ENCODE measurements around the gene PCDHGA1.

Gene PCDHGA1

GRCh38 chr5:141525653-141526052 is 195.3 kb downstream of the PCDHGA1 start:
- peak overlapping the region; percentile 60 for H3K27ac ChIP-seq (ENCODE audit: low read depth, low read length)
- no peaks in the 10 kb centered on the region for H3K9me3 ChIP-seq (ENCODE audit: low read length)
- no peak overlapping the region for H3K4me3 ChIP-seq (ENCODE audit: low read depth in 1 of 2, low read length in 2 of 2)
- peaks cover 8% of the 10 kb centered on the region for H3K36me3 ChIP-seq (ENCODE audit: insufficient read depth, low read length)
- peaks cover 34% of the 10 kb centered on the region for H3K4me1 ChIP-seq (ENCODE audit: insufficient read depth, low read length)
- H3K27me3 ChIP-seq (ENCODE audit: control insufficient read depth in 1 of 2, insufficient read depth in 2 of 2, low read length in 2 of 2), result no peaks in the 10 kb centered on the region
- H3K9ac ChIP-seq (ENCODE audit: low read length), result no peak overlapping the region

- no peaks in the 10 kb centered on the region for H3K9me3 ChIP-seq (ENCODE audit: low read length)
- no peak overlapping the region for H3K9ac ChIP-seq (ENCODE audit: low read length)
- H3K27ac ChIP-seq (ENCODE audit: low read depth, low read length), result no peak overlapping the region
- no peaks in the 10 kb centered on the region for H3K27me3 ChIP-seq (ENCODE audit: control insufficient read depth in 1 of 2, insufficient read depth in 2 of 2, low read length in 2 of 2)
- H3K36me3 ChIP-seq (ENCODE audit: insufficient read depth, low read length), result peaks cover 8% of the 10 kb centered on the region
- no peak overlapping the region for H3K4me3 ChIP-seq (ENCODE audit: low read depth in 1 of 2, low read length in 2 of 2)
- peaks cover 25% of the 10 kb centered on the region for H3K4me1 ChIP-seq (ENCODE audit: insufficient read depth, low read length)
Measured at GRCh38 chr5:141527426-141527825, 197.1 kb downstream of the PCDHGA1 start.

- Histone ChIP-seq H3K4me1 (ENCODE audit: insufficient read depth, low read length) (peaks cover 25% of the 10 kb centered on the region), H3K9ac (ENCODE audit: low read length) (no peak overlapping the region), H3K36me3 (ENCODE audit: insufficient read depth, low read length) (peaks cover 8% of the 10 kb centered on the region), H3K4me3 (ENCODE audit: low read depth in 1 of 2, low read length in 2 of 2) (no peak overlapping the region), H3K27me3 (ENCODE audit: control insufficient read depth in 1 of 2, insufficient read depth in 2 of 2, low read length in 2 of 2) (no peaks in the 10 kb centered on the region), H3K9me3 (ENCODE audit: low read length) (no peaks in the 10 kb centered on the region), H3K27ac (ENCODE audit: low read depth, low read length) (peak overlapping the region; percentile 19)
Measured at GRCh38 chr5:141528291-141528984, 198.1 kb downstream of the PCDHGA1 start.

GRCh38 chr5:141529002-141529401 is 198.7 kb downstream of the PCDHGA1 start:
- Histone ChIP-seq H3K4me3 (ENCODE audit: low read depth in 1 of 2, low read length in 2 of 2) (no peak overlapping the region), H3K27me3 (ENCODE audit: control insufficient read depth in 1 of 2, insufficient read depth in 2 of 2, low read length in 2 of 2) (no peaks in the 10 kb centered on the region), H3K9ac (ENCODE audit: low read length) (no peak overlapping the region), H3K36me3 (ENCODE audit: insufficient read depth, low read length) (peaks cover 8% of the 10 kb centered on the region), H3K27ac (ENCODE audit: low read depth, low read length) (peak overlapping the region; percentile 19), H3K4me1 (ENCODE audit: insufficient read depth, low read length) (peaks cover 22% of the 10 kb centered on the region), H3K9me3 (ENCODE audit: low read length) (no peaks in the 10 kb centered on the region)

- Histone ChIP-seq H3K9me3 (ENCODE audit: low read length) (no peaks in the 10 kb centered on the region), H3K27ac (ENCODE audit: low read depth, low read length) (no peak overlapping the region), H3K9ac (ENCODE audit: low read length) (no peak overlapping the region), H3K27me3 (ENCODE audit: control insufficient read depth in 1 of 2, insufficient read depth in 2 of 2, low read length in 2 of 2) (no peaks in the 10 kb centered on the region), H3K4me3 (ENCODE audit: low read depth in 1 of 2, low read length in 2 of 2) (no peak overlapping the region), H3K4me1 (ENCODE audit: insufficient read depth, low read length) (peaks cover 13% of the 10 kb centered on the region), H3K36me3 (ENCODE audit: insufficient read depth, low read length) (peaks cover 8% of the 10 kb centered on the region)
Measured at GRCh38 chr5:141529873-141530272, 199.6 kb downstream of the PCDHGA1 start.

- Histone ChIP-seq H3K36me3 (ENCODE audit: insufficient read depth, low read length) (peaks cover 8% of the 10 kb centered on the region), H3K27me3 (ENCODE audit: control insufficient read depth in 1 of 2, insufficient read depth in 2 of 2, low read length in 2 of 2) (no peaks in the 10 kb centered on the region), H3K4me1 (ENCODE audit: insufficient read depth, low read length) (peaks cover 9% of the 10 kb centered on the region), H3K9me3 (ENCODE audit: low read length) (no peaks in the 10 kb centered on the region), H3K9ac (ENCODE audit: low read length) (no peak overlapping the region), H3K4me3 (ENCODE audit: low read depth in 1 of 2, low read length in 2 of 2) (no peak overlapping the region), H3K27ac (ENCODE audit: low read depth, low read length) (no peak overlapping the region)
Measured at GRCh38 chr5:141532726-141533125, 202.4 kb downstream of the PCDHGA1 start.

- Histone ChIP-seq H3K4me3 (ENCODE audit: low read depth in 1 of 2, low read length in 2 of 2) (no peak overlapping the region), H3K27me3 (ENCODE audit: control insufficient read depth in 1 of 2, insufficient read depth in 2 of 2, low read length in 2 of 2) (no peaks in the 10 kb centered on the region), H3K9me3 (ENCODE audit: low read length) (no peaks in the 10 kb centered on the region), H3K9ac (ENCODE audit: low read length) (no peak overlapping the region), H3K4me1 (ENCODE audit: insufficient read depth, low read length) (peaks cover 8% of the 10 kb centered on the region), H3K27ac (ENCODE audit: low read depth, low read length) (no peak overlapping the region), H3K36me3 (ENCODE audit: insufficient read depth, low read length) (peaks cover under 1% of the 10 kb centered on the region)
Measured at GRCh38 chr5:141533897-141534296, 203.6 kb downstream of the PCDHGA1 start.

- Histone ChIP-seq H3K9me3 (ENCODE audit: low read length) (no peaks in the 10 kb centered on the region), H3K27me3 (ENCODE audit: control insufficient read depth in 1 of 2, insufficient read depth in 2 of 2, low read length in 2 of 2) (no peaks in the 10 kb centered on the region), H3K4me3 (ENCODE audit: low read depth in 1 of 2, low read length in 2 of 2) (no peak overlapping the region), H3K4me1 (ENCODE audit: insufficient read depth, low read length) (peaks cover under 1% of the 10 kb centered on the region), H3K36me3 (ENCODE audit: insufficient read depth, low read length) (no peaks in the 10 kb centered on the region), H3K9ac (ENCODE audit: low read length) (no peak overlapping the region), H3K27ac (ENCODE audit: low read depth, low read length) (no peak overlapping the region)
Measured at GRCh38 chr5:141534492-141535213, 204.3 kb downstream of the PCDHGA1 start.

GRCh38 chr5:141543053-141543452 is 212.7 kb downstream of the PCDHGA1 start:
- no peak overlapping the region for H3K4me3 ChIP-seq (ENCODE audit: low read depth in 1 of 2, low read length in 2 of 2)
- no peak overlapping the region for H3K9ac ChIP-seq (ENCODE audit: low read length)
- H3K4me1 ChIP-seq (ENCODE audit: insufficient read depth, low read length), result no peaks in the 10 kb centered on the region
- H3K9me3 ChIP-seq (ENCODE audit: low read length), result peaks cover 7% of the 10 kb centered on the region
- no peaks in the 10 kb centered on the region for H3K27me3 ChIP-seq (ENCODE audit: control insufficient read depth in 1 of 2, insufficient read depth in 2 of 2, low read length in 2 of 2)
- H3K27ac ChIP-seq (ENCODE audit: low read depth, low read length), result no peak overlapping the region
- peaks cover 10% of the 10 kb centered on the region for H3K36me3 ChIP-seq (ENCODE audit: insufficient read depth, low read length)

GRCh38 chr5:141547488-141547887 is 217.2 kb downstream of the PCDHGA1 start:
- no peak overlapping the region for H3K4me3 ChIP-seq (ENCODE audit: low read depth in 1 of 2, low read length in 2 of 2)
- H3K9me3 ChIP-seq (ENCODE audit: low read length), result peaks cover 7% of the 10 kb centered on the region
- H3K9ac ChIP-seq (ENCODE audit: low read length), result no peak overlapping the region
- H3K27me3 ChIP-seq (ENCODE audit: control insufficient read depth in 1 of 2, insufficient read depth in 2 of 2, low read length in 2 of 2), result no peaks in the 10 kb centered on the region
- H3K27ac ChIP-seq (ENCODE audit: low read depth, low read length), result no peak overlapping the region
- no peaks in the 10 kb centered on the region for H3K4me1 ChIP-seq (ENCODE audit: insufficient read depth, low read length)
- peaks cover 13% of the 10 kb centered on the region for H3K36me3 ChIP-seq (ENCODE audit: insufficient read depth, low read length)

GRCh38 chr5:141547921-141548320 is 217.6 kb downstream of the PCDHGA1 start:
- Histone ChIP-seq H3K4me1 (ENCODE audit: insufficient read depth, low read length) (no peaks in the 10 kb centered on the region), H3K4me3 (ENCODE audit: low read depth in 1 of 2, low read length in 2 of 2) (no peak overlapping the region), H3K27ac (ENCODE audit: low read depth, low read length) (no peak overlapping the region), H3K9ac (ENCODE audit: low read length) (no peak overlapping the region), H3K27me3 (ENCODE audit: control insufficient read depth in 1 of 2, insufficient read depth in 2 of 2, low read length in 2 of 2) (no peaks in the 10 kb centered on the region), H3K36me3 (ENCODE audit: insufficient read depth, low read length) (peaks cover 13% of the 10 kb centered on the region), H3K9me3 (ENCODE audit: low read length) (peaks cover 7% of the 10 kb centered on the region)
